Measurements from ENCODE around the gene KCNG2.

Gene KCNG2

GRCh38 chr18:79942786-79943607 lies 145.3 kb downstream of the KCNG2 start:
- no peak overlapping the region for H3K4me3 ChIP-seq (ENCODE audit: low read depth, low read length)
- DNase-seq (ENCODE audit: low read depth) = no peak

DNA sequence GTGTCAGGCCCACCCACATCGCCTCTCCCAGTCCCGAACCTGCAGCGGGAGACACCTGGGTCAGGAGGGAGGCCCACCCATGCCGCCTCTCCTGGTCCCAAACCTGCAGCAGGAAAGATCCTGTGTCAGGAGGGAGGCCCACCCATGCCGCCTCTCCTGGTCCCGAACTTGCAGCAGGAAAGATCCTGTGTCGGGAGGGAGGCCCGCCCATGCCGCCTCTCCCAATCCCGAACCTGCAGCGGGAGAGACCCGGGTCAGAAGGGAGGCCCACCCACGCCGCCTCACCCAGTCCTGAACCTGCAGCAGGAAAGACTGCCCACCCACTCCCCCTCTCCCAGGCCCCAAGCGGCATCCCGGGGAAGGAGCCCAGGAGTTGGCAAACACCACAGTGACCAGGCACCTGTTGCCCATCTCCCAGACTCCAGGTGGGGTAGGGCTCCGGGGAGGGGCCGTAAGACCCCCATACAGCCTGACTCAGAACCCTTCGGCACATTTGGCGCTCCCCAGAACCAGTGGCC lies 145.9 kb downstream of the KCNG2 start:
- no peak for DNase-seq (ENCODE audit: low read depth)
- H3K4me3 ChIP-seq (ENCODE audit: low read depth, low read length) = no peak overlapping the region

GRCh38 chr18:79944126-79944731 lies 146.5 kb downstream of the KCNG2 start:
- DNase-seq (ENCODE audit: low read depth) = no peak
- no peak overlapping the region for H3K4me3 ChIP-seq (ENCODE audit: low read depth, low read length)

DNA sequence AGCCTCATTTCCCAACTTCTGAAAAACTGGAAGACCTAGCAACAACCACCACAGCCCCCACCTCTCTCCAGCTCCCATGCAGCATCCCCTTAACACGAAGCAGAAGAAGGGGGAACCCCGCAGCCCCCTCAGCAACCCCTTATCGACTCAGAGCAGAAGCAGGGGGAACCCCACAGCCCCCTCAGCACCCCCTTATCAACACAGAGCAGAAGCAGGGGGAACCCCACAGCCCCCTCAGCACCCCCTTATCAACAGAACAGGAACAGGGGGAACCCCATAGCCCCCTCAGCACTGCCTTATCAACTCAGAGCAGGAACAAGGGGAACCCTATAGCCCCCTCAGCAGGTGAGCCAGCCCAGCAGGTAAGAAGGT lies 147.0 kb downstream of the KCNG2 start:
- DNase-seq (ENCODE audit: low read depth) = no peak
- no peak overlapping the region for H3K4me3 ChIP-seq (ENCODE audit: low read depth, low read length)

DNA sequence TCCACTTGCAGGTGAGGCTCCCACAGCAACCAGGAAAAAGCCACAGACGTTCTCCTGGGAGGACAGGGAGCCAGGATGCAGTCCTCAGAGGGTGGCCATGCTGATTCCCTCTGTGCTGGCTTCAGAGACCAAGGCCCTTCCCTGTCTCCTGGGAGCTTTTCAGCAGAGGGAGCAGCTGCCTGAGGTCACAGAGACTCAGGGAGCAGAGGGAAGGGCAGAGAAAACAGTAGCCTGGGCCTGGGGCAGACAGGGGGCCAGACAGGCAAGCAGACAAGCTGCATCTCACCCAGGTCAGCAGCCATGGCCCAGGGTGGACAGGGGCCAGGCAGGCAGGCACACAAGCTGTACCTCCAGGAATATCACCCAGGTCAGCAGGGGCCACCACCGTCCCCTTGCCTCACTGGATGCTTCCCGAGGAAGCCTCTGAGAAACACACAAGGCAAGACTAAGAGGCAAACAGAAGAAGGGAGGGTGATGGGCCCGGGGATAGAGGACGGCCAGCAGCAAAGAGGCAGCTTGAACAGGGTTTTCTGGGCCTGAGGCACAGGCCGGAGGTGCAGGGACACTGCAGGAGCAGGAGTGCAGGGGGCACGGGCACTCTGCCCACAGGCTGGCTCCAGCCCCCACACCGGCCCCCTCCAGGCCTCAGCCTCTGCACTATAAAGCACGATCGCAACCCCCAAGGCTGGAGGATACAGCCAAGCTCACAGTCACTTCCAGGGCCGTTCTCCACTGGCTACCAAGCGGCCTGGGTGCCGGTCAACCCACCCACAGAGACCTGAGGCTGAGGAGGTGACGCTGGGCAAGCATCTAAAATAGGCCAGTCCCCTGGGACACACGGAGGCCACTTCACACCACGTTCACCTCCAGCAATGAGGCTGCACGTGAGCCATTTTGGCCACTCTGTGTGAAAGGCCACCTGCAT lies 147.6 kb downstream of the KCNG2 start:
- DNase-seq (ENCODE audit: low read depth) = no peak
- H3K4me3 ChIP-seq (ENCODE audit: low read depth, low read length) = no peak overlapping the region

DNA sequence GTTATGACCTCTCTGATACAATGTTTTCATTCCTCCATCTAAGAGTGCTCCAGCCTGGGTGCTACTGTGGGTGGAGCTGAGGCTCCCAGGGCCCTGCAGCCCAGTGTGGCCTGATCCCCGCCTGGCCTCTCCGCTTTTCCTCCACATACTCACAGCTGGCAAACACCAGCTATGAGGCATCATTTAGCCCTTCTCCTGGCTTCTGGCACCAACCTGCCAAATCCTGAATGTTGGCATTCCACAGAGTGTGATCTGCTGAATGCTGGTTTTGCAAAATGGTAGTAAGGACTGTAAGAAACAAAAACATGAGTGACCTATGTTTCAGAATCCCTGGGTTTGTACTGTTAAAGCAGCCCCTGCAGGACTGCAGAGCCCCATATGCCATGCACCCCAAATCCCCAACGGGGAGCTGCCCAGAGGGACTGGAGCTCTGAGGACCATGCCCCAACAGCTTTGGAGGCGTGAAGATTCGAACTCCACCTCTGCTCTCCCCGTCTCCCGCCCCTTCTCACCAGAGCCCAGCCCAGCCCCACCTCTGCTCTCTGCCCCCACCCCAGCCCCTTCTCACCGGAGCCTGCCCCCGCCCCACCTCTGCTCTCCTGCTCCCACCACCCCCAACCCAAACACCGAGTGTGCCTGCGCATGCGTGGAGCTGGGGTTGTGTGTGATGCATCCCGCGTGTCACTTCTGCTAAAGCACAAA lies 149.5 kb downstream of the KCNG2 start:
- no peak for DNase-seq (ENCODE audit: low read depth)
- no peak overlapping the region for H3K4me3 ChIP-seq (ENCODE audit: low read depth, low read length)

GRCh38 chr18:79947881-79948610 lies 150.3 kb downstream of the KCNG2 start:
- DNase-seq (ENCODE audit: low read depth) = no peak
- no peak overlapping the region for H3K4me3 ChIP-seq (ENCODE audit: low read depth, low read length)

GRCh38 chr18:79948719-79949411 lies 151.1 kb downstream of the KCNG2 start:
- H3K4me3 ChIP-seq (ENCODE audit: low read depth, low read length) = no peak overlapping the region
- DNase-seq (ENCODE audit: low read depth) = no peak
